Esophagus muscularis mucosa (tissue), 3 donors: ENCODE results near the gene SLC6A8.

Experiments used
- POLR2A ChIP-seq: fragments of 450-650 bp; IDR thresholded peaks from one replicate; pipeline ENCODE4 v1.6.1; 2017; ENCODE audit warnings: antibody characterized with exemption, moderate library complexity, mild to moderate bottlenecking, low read depth
- TF ChIP-seq, protein P1 (sequence below), 3 experiments: fragments of 200-600 bp in 2 of 3; fragments of 450-650 bp in 1 of 3; sonication (generic) in 2 of 3; IDR thresholded peaks; one replicate each; pipeline ENCODE4 v1.5.1; 2017 to 2019; ENCODE audit warnings: antibody characterized with exemption in 3 of 3, mild to moderate bottlenecking in 2 of 3, moderate library complexity in 1 of 3

DNA sequence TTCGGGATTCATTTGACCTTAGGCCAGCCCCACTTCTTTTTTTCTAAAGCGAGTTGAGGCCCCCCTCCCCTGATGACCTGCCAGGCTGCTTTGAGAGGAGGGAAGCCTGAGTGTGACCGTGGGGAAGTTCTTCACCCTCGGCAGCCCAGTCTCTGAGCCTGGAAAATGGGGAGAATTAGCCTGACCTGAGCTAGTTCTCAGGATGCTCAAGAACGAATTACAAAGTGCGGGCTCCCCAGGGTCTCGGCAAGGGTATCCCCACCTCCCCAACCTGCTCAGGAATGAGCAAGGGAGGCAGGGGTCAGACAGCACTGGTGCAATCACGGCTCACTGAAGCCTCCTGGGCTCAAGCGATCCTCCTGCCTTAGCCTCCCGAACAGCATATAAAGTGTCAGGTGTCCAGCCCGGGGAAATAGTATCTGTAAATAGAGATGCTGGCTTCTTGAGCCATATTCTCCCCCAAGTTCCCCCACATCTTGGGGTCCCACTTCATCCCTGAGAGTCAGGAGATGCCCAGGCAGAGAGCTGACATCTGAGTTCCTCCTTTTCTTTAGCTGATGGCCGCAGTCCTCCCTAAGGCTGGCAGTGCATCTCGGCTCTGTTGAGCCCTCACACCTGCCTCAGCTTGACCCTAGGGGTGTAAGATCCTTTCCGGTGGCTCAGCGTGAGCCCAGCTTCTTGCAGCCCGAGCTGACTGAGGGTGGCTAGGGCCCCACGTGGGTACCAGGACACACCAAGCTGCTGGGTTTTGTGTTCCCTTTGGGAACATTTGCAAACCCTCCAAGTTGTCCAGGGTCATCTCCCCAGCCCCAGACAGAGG is 39.2 kb upstream of the SLC6A8 start:
- no peak for TF ChIP-seq POLR2A
- TF ChIP-seq, protein P1, sequence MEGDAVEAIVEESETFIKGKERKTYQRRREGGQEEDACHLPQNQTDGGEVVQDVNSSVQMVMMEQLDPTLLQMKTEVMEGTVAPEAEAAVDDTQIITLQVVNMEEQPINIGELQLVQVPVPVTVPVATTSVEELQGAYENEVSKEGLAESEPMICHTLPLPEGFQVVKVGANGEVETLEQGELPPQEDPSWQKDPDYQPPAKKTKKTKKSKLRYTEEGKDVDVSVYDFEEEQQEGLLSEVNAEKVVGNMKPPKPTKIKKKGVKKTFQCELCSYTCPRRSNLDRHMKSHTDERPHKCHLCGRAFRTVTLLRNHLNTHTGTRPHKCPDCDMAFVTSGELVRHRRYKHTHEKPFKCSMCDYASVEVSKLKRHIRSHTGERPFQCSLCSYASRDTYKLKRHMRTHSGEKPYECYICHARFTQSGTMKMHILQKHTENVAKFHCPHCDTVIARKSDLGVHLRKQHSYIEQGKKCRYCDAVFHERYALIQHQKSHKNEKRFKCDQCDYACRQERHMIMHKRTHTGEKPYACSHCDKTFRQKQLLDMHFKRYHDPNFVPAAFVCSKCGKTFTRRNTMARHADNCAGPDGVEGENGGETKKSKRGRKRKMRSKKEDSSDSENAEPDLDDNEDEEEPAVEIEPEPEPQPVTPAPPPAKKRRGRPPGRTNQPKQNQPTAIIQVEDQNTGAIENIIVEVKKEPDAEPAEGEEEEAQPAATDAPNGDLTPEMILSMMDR (IDR thresholded peaks at IDR 0.05): no peak
